H1 (cell line): ENCODE results near the gene CADM2.

Experiments used
- CBX8 ChIP-seq: fragments of 300-800, 300-1000 bp; sonication (generic); IDR thresholded peaks from 2 replicates; pipeline ENCODE4 v1.7.1; 2016; ENCODE audit warnings: low read depth, low read length, borderline replicate concordance
- CTCF ChIP-seq, 3 experiments: IDR thresholded peaks; 1 replicate in 2 of 3; 2 replicates in 1 of 3; pipeline versions ENCODE4 v1.5.1 to v1.6.1; 2011; ENCODE audit warnings: low read length in 3 of 3, mild to moderate bottlenecking in 3 of 3, inconsistent platforms in 2 of 3, low read depth in 1 of 3, moderate library complexity in 1 of 3; ENCODE audit not compliant: insufficient read depth in 1 of 3; ENCODE audit errors: control extremely low read depth in 1 of 3
- JUN ChIP-seq: IDR thresholded peaks from 2 replicates; pipeline ENCODE4 v1.6.1; 2011; ENCODE audit warnings: low read depth, mild to moderate bottlenecking, improper control_type of control experiment, low read length
- POLR2A ChIP-seq, 2 experiments: IDR thresholded peaks; 1 replicate in 1 of 2; 2 replicates in 1 of 2; pipeline ENCODE4 v1.6.1; 2011; ENCODE audit warnings: low read depth in 2 of 2, low read length in 2 of 2, mild to moderate bottlenecking in 2 of 2; ENCODE audit errors: control extremely low read depth in 1 of 2
- POLR2AphosphoS5 ChIP-seq: IDR thresholded peaks from 2 replicates; pipeline ENCODE4 v1.6.1; 2011; ENCODE audit warnings: low read depth, low read length
- RNF2 ChIP-seq: fragments of 200-900, 300-1000 bp; sonication (generic); IDR thresholded peaks from 2 replicates; pipeline ENCODE4 v1.7.1; 2016; ENCODE audit warnings: borderline replicate concordance, low read depth, mild to moderate bottlenecking, antibody characterized with exemption, low read length; ENCODE audit not compliant: poor library complexity, severe bottlenecking; ENCODE audit errors: missing control alignments
- RXRA ChIP-seq: IDR thresholded peaks from 2 replicates; pipeline ENCODE4 v1.6.1; 2011; ENCODE audit warnings: low read depth, mild to moderate bottlenecking, low read length, moderate library complexity; ENCODE audit not compliant: insufficient read depth
- TF ChIP-seq, protein P1 (sequence below): IDR thresholded peaks from 2 replicates; pipeline ENCODE4 v1.6.1; 2011; ENCODE audit warnings: low read depth, mild to moderate bottlenecking, low read length; ENCODE audit not compliant: insufficient read depth

DNA sequence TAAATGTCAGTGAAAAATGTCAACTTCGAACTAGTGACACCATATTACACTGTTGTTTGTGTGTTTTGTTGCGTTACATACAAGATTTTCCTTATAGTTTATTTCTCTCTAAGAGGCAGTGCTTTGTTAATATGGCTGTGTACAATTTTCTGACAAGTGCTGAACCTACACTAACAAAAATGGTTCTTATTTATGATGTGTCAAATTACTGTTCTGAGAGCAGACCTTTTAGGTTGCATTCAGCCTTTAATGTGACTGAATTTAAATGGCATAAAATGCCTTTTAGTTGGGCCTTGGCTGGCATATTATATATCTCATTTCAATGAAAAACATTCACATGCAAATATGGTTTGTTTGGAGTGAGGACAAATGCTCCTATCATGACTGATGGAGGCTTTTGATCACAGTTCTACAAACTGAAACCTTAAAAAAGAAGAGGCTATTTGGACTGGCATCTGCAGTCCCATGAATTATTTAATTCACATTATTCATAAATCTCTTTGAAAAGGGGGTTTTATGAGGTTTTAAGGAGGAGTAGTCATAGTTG is 750.6 kb downstream of the CADM2 start:
- TF ChIP-seq CTCF (IDR thresholded peaks at IDR 0.05; ENCODE audit: control extremely low read depth in 1 of 3, insufficient read depth in 1 of 3, low read depth in 1 of 3, low read length in 3 of 3) (no peak), RXRA (no peak), JUN (no peak), CBX8 (no peak), POLR2AphosphoS5 (no peak), RNF2 (no peak), POLR2A (IDR thresholded peaks at IDR 0.05; ENCODE audit: control extremely low read depth in 1 of 2, low read depth in 2 of 2, low read length in 2 of 2) (no peak)
- TF ChIP-seq, protein P1, sequence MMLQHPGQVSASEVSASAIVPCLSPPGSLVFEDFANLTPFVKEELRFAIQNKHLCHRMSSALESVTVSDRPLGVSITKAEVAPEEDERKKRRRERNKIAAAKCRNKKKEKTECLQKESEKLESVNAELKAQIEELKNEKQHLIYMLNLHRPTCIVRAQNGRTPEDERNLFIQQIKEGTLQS, result no peak
